Left lung (tissue), 10 donors: Measurements from ENCODE around the gene KLF11. TPM values are rescaled to one million over a fixed set of nuclear protein-coding genes. Genes with fewer than 3 reads are reported as not detected.
A peak's percentile ranks its signal among the peaks of the same experiment; 100 is the strongest.

ENCODE experiments used
- ATAC-seq: fragments of 200-7000 bp; cut with Tn5 transposase; one replicate; pipeline ENCODE4 v1.9.1; 2020; ENCODE audit warnings: moderate library complexity
- DNase-seq, 4 donors: peaks; one replicate each; pipeline ENCODE4 v3.0.0-alpha.2; 2013 to 2020
- H3K27ac ChIP-seq, 2 donors: fragments of 200-600 bp; sonication (generic) in 1 of 2; one replicate each; pipeline versions ENCODE4 v1.5.0 to v1.8.0; 2020 to 2021
- H3K27me3 ChIP-seq, 2 donors: fragments of 200-600 bp; sonication (generic) in 1 of 2; one replicate each; pipeline versions ENCODE4 v1.5.0 to v1.8.0; 2020 to 2021
- H3K36me3 ChIP-seq, 2 donors: fragments of 200-600 bp; sonication (generic) in 1 of 2; one replicate each; pipeline versions ENCODE4 v1.5.0 to v1.8.0; 2020 to 2021
- H3K4me1 ChIP-seq, 2 donors: fragments of 200-600 bp; one replicate each; pipeline ENCODE4 v1.8.0; 2021
- H3K4me3 ChIP-seq, 2 donors: fragments of 200-600 bp; sonication (generic) in 1 of 2; one replicate each; pipeline versions ENCODE4 v1.5.0 to v1.8.0; 2020 to 2021; ENCODE audit warnings: mild to moderate bottlenecking in 1 of 2
- H3K9me3 ChIP-seq, 2 donors: fragments of 200-600 bp; sonication (generic) in 1 of 2; one replicate each; pipeline versions ENCODE4 v1.5.0 to v1.8.0; 2020 to 2021
- CTCF ChIP-seq, 2 donors: fragments of 200-600 bp; sonication (generic) in 1 of 2; IDR thresholded peaks; one replicate each; pipeline versions ENCODE4 v1.5.0 to v1.8.0; 2021; ENCODE audit warnings: antibody characterized with exemption in 2 of 2
- intact Hi-C, 2 donors: fragments of 100-400 bp; cut with DNase I; formaldehyde crosslinking; loops; one replicate each; pipeline versions ENCODE4 v1.11.2 to v1.14.2; 2022
- polyA plus RNA-seq, 6 donors: library from polyadenylated mRNA; unstranded; fragments of 120-200 nt; gene quantifications; one replicate each; pipeline ENCODE4 v1.2.1, GENCODE V29; 2013; ENCODE audit not compliant: insufficient read length in 6 of 6
- total RNA-seq, 2 donors: library from RNA; stranded (reverse); fragmentation: NEBNext Ultra II Directional; extraction: Animal tissue kit (Norgen Biotek cat#: 25700); gene quantifications; one replicate each; pipeline ENCODE4 v1.2.1, GENCODE V29; 2021
- donor health status: DM: no; HTN: yes; CAD: no.
- donor health status: DM: no; HTN: no; CAD: no.

Gene KLF11
- total and polyA plus RNA-seq, 8 donors = 15.7 to 23.0 (median 20.0) TPM

- TF ChIP-seq CTCF (IDR thresholded peaks at IDR 0.05) = no peak
- DNase-seq (no peak), ATAC-seq (no peak)
- Histone ChIP-seq H3K9me3 (no peaks in the 10 kb centered on the region), H3K27me3 (no peaks in the 10 kb centered on the region), H3K36me3 (no peaks in the 10 kb centered on the region), H3K4me3 (no peak overlapping the region), H3K27ac (no peak overlapping the region), H3K4me1 (no peaks in the 10 kb centered on the region)
- intact Hi-C loops = no loop called here
Measured at GRCh38 chr2:9997936-9998335, 45.4 kb upstream of the KLF11 start.

- no peak for TF ChIP-seq CTCF (IDR thresholded peaks at IDR 0.05)
- H3K4me1 ChIP-seq = no peaks in the 10 kb centered on the region
- no peak for ATAC-seq
- H3K4me3 ChIP-seq = no peak overlapping the region
- DNase-seq = no peak
- H3K27ac ChIP-seq = no peak overlapping the region
- intact Hi-C loops = no loop called here
- no peaks in the 10 kb centered on the region for H3K36me3 ChIP-seq
- H3K27me3 ChIP-seq = no peaks in the 10 kb centered on the region
- no peaks in the 10 kb centered on the region for H3K9me3 ChIP-seq
Measured at GRCh38 chr2:9998916-9999654, 44.3 kb upstream of the KLF11 start.

- DNase-seq = no peak
- Histone ChIP-seq H3K36me3 (no peaks in the 10 kb centered on the region), H3K27me3 (no peaks in the 10 kb centered on the region), H3K27ac (no peak overlapping the region), H3K4me1 (no peaks in the 10 kb centered on the region), H3K9me3 (no peaks in the 10 kb centered on the region), H3K4me3 (no peak overlapping the region)
- TF ChIP-seq CTCF (IDR thresholded peaks at IDR 0.05) = no peak
- intact Hi-C loops = no loop called here
- no peak for ATAC-seq
Measured at GRCh38 chr2:9999693-10000092, 43.7 kb upstream of the KLF11 start.

- intact Hi-C loops = no loop called here
- Histone ChIP-seq H3K4me3 (no peak overlapping the region), H3K27me3 (peaks cover 0 to under 1% of the 10 kb centered on the region in 2 donors), H3K9me3 (no peaks in the 10 kb centered on the region), H3K36me3 (no peaks in the 10 kb centered on the region), H3K4me1 (no peaks in the 10 kb centered on the region), H3K27ac (no peak overlapping the region)
- no peak for TF ChIP-seq CTCF (IDR thresholded peaks at IDR 0.05)
- DNase-seq (peak in 1 of 4 donors; percentile 16), ATAC-seq (no peak)
Measured at GRCh38 chr2:10000541-10000940, 42.8 kb upstream of the KLF11 start.

- no peak for TF ChIP-seq CTCF (IDR thresholded peaks at IDR 0.05)
- ATAC-seq = no peak
- no peak for DNase-seq
Measured at GRCh38 chr2:10001586-10001985, 41.8 kb upstream of the KLF11 start.

More at GRCh38 chr2:10001586-10001985, 41.8 kb upstream of the KLF11 start:
- H3K4me3 ChIP-seq = no peak overlapping the region
- peaks cover 0 to 11% of the 10 kb centered on the region in 2 donors for H3K27me3 ChIP-seq
- H3K9me3 ChIP-seq = no peaks in the 10 kb centered on the region
- no peaks in the 10 kb centered on the region for H3K36me3 ChIP-seq
- intact Hi-C loops = no loop called here
- H3K4me1 ChIP-seq = peaks cover 0 to 4% of the 10 kb centered on the region in 2 donors
- H3K27ac ChIP-seq = no peak overlapping the region
